ENCODE results near the gene GPX7.

- TF ChIP-seq REST (IDR thresholded peaks at IDR 0.05; ENCODE audit: insufficient replicate concordance, low read depth) (no peak), GABPA (IDR thresholded peaks at IDR 0.05; ENCODE audit: low read depth) (no peak), CTCF (IDR thresholded peaks at IDR 0.05; ENCODE audit: insufficient read depth, low read length) (no peak), POLR2AphosphoS5 (IDR thresholded peaks at IDR 0.05; ENCODE audit: low read depth) (no peak), SPI1 (IDR thresholded peaks at IDR 0.05; ENCODE audit: borderline replicate concordance, low read depth) (no peak)
Measured at GRCh38 chr1:52633291-52633754, 31.2 kb downstream of the GPX7 start.

All from HL-60 (cell line).